Measurements from ENCODE around the gene GLT1D1. TPM values are rescaled to one million over a fixed set of nuclear protein-coding genes. Genes with fewer than 3 reads are reported as not detected.

Gene GLT1D1
- total RNA-seq, 2 donors from 2014 or later, result not detected

- H3K27me3 ChIP-seq, result no peaks in the 10 kb centered on the region
- TF ChIP-seq CTCF (IDR thresholded peaks at IDR 0.05), result no peak
- TF ChIP-seq POLR2A (IDR thresholded peaks at IDR 0.05), result no peak
- intact Hi-C loops (cut with DNase I), result no loop called here
- H3K36me3 ChIP-seq (replicated peaks in 1 of 2; ENCODE audit: insufficient read depth in 1 of 2, low read depth in 2 of 2), result no peaks in the 10 kb centered on the region
- no peak for ATAC-seq
- H3K4me1 ChIP-seq, result no peaks in the 10 kb centered on the region
- no peaks in the 10 kb centered on the region for H3K9me3 ChIP-seq
- no peak overlapping the region for H3K27ac ChIP-seq
- no peak overlapping the region for H3K4me3 ChIP-seq
- WGBS, 2 donors, result 35 to 56% methylated on average over 13 of the region's 13 CpGs
- no peak for DNase-seq
Measured at GRCh38 chr12:128930606-128931005, 77.3 kb downstream of the GLT1D1 start.

GRCh38 chr12:128932521-128932920, 79.2 kb downstream of the GLT1D1 start:
- TF ChIP-seq CTCF (IDR thresholded peaks at IDR 0.05) (no peak), POLR2A (IDR thresholded peaks at IDR 0.05) (no peak)
- 65 to 83% methylated on average over 16 to 20 of the region's 20 CpGs for WGBS, 2 donors
- Histone ChIP-seq H3K27me3 (no peaks in the 10 kb centered on the region), H3K4me1 (no peaks in the 10 kb centered on the region), H3K9me3 (no peaks in the 10 kb centered on the region), H3K27ac (no peak overlapping the region), H3K36me3 (replicated peaks in 1 of 2; ENCODE audit: insufficient read depth in 1 of 2, low read depth in 2 of 2) (no peaks in the 10 kb centered on the region), H3K4me3 (no peak overlapping the region)
- ATAC-seq (no peak), DNase-seq (no peak)
- intact Hi-C loops (cut with DNase I), result no loop called here

- no peak for DNase-seq
- no peak for TF ChIP-seq POLR2A (IDR thresholded peaks at IDR 0.05)
- no peak for TF ChIP-seq CTCF (IDR thresholded peaks at IDR 0.05)
- Histone ChIP-seq H3K36me3 (replicated peaks in 1 of 2; ENCODE audit: insufficient read depth in 1 of 2, low read depth in 2 of 2) (no peaks in the 10 kb centered on the region), H3K4me3 (no peak overlapping the region), H3K27me3 (no peaks in the 10 kb centered on the region), H3K27ac (no peak overlapping the region), H3K4me1 (no peaks in the 10 kb centered on the region), H3K9me3 (no peaks in the 10 kb centered on the region)
- WGBS, 2 donors, result 74 to 79% methylated on average over 22 to 27 of the region's 27 CpGs
- ATAC-seq, result no peak
- intact Hi-C loops (cut with DNase I), result no loop called here
Measured at GRCh38 chr12:128933039-128933438, 79.8 kb downstream of the GLT1D1 start.

- 71 to 76% methylated on average over 7 of the region's 7 CpGs for WGBS, 2 donors
- Histone ChIP-seq H3K27me3 (no peaks in the 10 kb centered on the region), H3K4me1 (no peaks in the 10 kb centered on the region), H3K4me3 (no peak overlapping the region), H3K27ac (no peak overlapping the region), H3K9me3 (no peaks in the 10 kb centered on the region), H3K36me3 (replicated peaks in 1 of 2; ENCODE audit: insufficient read depth in 1 of 2, low read depth in 2 of 2) (no peaks in the 10 kb centered on the region)
- TF ChIP-seq POLR2A (IDR thresholded peaks at IDR 0.05) (no peak), CTCF (IDR thresholded peaks at IDR 0.05) (no peak)
- intact Hi-C loops (cut with DNase I), result no loop called here
- ATAC-seq, result no peak
- DNase-seq, result no peak
Measured at GRCh38 chr12:128933926-128934325, 80.6 kb downstream of the GLT1D1 start.

- Histone ChIP-seq H3K4me3 (no peak overlapping the region), H3K27ac (no peak overlapping the region), H3K27me3 (no peaks in the 10 kb centered on the region), H3K4me1 (peaks cover 5% of the 10 kb centered on the region), H3K36me3 (replicated peaks in 1 of 2; ENCODE audit: insufficient read depth in 1 of 2, low read depth in 2 of 2) (no peaks in the 10 kb centered on the region), H3K9me3 (no peaks in the 10 kb centered on the region)
- TF ChIP-seq CTCF (IDR thresholded peaks at IDR 0.05), result no peak
- TF ChIP-seq POLR2A (IDR thresholded peaks at IDR 0.05), result no peak
- WGBS, 2 donors, result 45 to 52% methylated on average over 5 of the region's 5 CpGs
- intact Hi-C loops (cut with DNase I), result no loop called here
- ATAC-seq (no peak), DNase-seq (no peak)
Measured at GRCh38 chr12:128938886-128939285, 85.6 kb downstream of the GLT1D1 start.

Measured in body of pancreas (tissue), 4 donors.